ENCODE data around the gene SHROOM3. TPM values are rescaled to one million over a fixed set of nuclear protein-coding genes. Genes with fewer than 3 reads are reported as not detected.

The SHROOM3 gene
- total and polyA plus RNA-seq, 2 experiments from 2014 or later = 11.3 to 73.5 TPM

GRCh38 chr4:76401654-76402053 is 33.4 kb upstream of the SHROOM3 start:
- H3K4me1 ChIP-seq (ENCODE audit: insufficient read depth) = peaks cover 9% of the 10 kb centered on the region
- no peaks in the 10 kb centered on the region for H3K36me3 ChIP-seq (ENCODE audit: insufficient read depth)
- H3K79me2 ChIP-seq (replicated peaks; ENCODE audit: insufficient read depth) = no peaks in the 10 kb centered on the region
- Mint-ChIP-seq H3K36me3 (ENCODE audit: low read depth) (no peaks in the 10 kb centered on the region), H3K27me3 (ENCODE audit: insufficient read depth, low read depth, poor library complexity) (peaks cover 2% of the 10 kb centered on the region), H3K4me3 (no peak overlapping the region), H3K9me3 (no peaks in the 10 kb centered on the region; the same call in 2 of the 3 replicates), H3K27ac (no peak overlapping the region), H3K4me1 (peaks cover 18% of the 10 kb centered on the region)
- no peak overlapping the region; the same call in 1 of the 2 replicates for H2AFZ ChIP-seq
- H4K20me1 ChIP-seq (replicated peaks; ENCODE audit: insufficient read depth) = no peaks in the 10 kb centered on the region
- H3K9me2 ChIP-seq (ENCODE audit: insufficient read depth) = 0 out of 2 replicates have a peak, but pooled peaks cover 4% of the 10 kb centered on the region
- ATAC-seq (no peak), DNase-seq (ENCODE audit: low spot score) (no peak)
- no peaks in the 10 kb centered on the region for H3F3A ChIP-seq (replicated peaks; ENCODE audit: low read depth)
- no peak overlapping the region for H3K4me3 ChIP-seq
- H3K27ac ChIP-seq (ENCODE audit: low read depth) = no peak overlapping the region
- H3K4me2 ChIP-seq = no peak overlapping the region
- no peak for TF ChIP-seq CREB1 (CRISPR knock-in tag; IDR thresholded peaks at IDR 0.05; ENCODE audit: low read depth)
- TF ChIP-seq CTCF (conservative IDR thresholded peaks at IDR 0.05; ENCODE audit: low read depth in 2 of 2) = no peak
- TF ChIP-seq ZNF462 (CRISPR knock-in tag; IDR thresholded peaks at IDR 0.05) = no peak
- TF ChIP-seq EZH2phosphoT487 (IDR thresholded peaks at IDR 0.05; ENCODE audit: unreplicated experiment) = no peak
- TF ChIP-seq ZNF114 (CRISPR knock-in tag; IDR thresholded peaks at IDR 0.05) = no peak
- TF ChIP-seq JUNB (IDR thresholded peaks at IDR 0.05; ENCODE audit: unreplicated experiment) = no peak
- TF ChIP-seq REST (IDR thresholded peaks at IDR 0.05; ENCODE audit: unreplicated experiment) = no peak
- TF ChIP-seq STAT1 (IDR thresholded peaks at IDR 0.05; ENCODE audit: unreplicated experiment) = no peak
- no peaks in the 10 kb centered on the region for H3K27me3 ChIP-seq (ENCODE audit: insufficient read depth)

Data from GM23338 (cell line).